Measurements from ENCODE around the gene TBX2. TPM values are rescaled to one million over a fixed set of nuclear protein-coding genes. Genes with fewer than 3 reads are reported as not detected.

The TBX2 gene
- total and polyA plus RNA-seq, 2 of the 13 experiments (the other 11 are each of a cell fraction or from before 2014, with no cell fraction given) = 2.8 to 15.3 TPM

- no peak for TF ChIP-seq ZNF646 (CRISPR knock-in tag; IDR thresholded peaks at IDR 0.05)
These were observed 1.2 kb downstream of the TBX2 start (continued) for GRCh38 chr17:61400717-61401388.

- peaks cover 4 to 6% of the 10 kb centered on the region in 2 experiments; a peak in 2 of 5 replicates for H3K36me3 ChIP-seq (replicated peaks in 1 of 2; ENCODE audit: control insufficient read depth in 1 of 2, insufficient read depth in 2 of 2, low read length in 2 of 2)
- in situ Hi-C loops (cut with HindIII; ENCODE audit: extremely low pct_ligation_motif_present, low pct_unique_long_range_greater_than_20kb) = no loop called here
- no TSS peak for BruUV-seq (replicated peaks)
- CTCF ChIA-PET (ENCODE audit: low intra/inter-chr PET ratio, low total read pairs) = no interaction called here
- H3K9me3 ChIP-seq (ENCODE audit: low read length) = no peaks in the 10 kb centered on the region
- no peak for DNase-seq (ENCODE audit: low spot score)
- 89% methylated on average over 15 of the region's 25 CpGs for WGBS (ENCODE audit: low lambda C conversion rate)
- H3K27ac ChIP-seq (ENCODE audit: extremely low read length, insufficient read depth, low read length) = no peak overlapping the region
- H2AFZ ChIP-seq (ENCODE audit: low read length) = no peak overlapping the region
- peak overlapping the region; percentile 72 to 93 (median 86); a peak in 5 of 6 replicates for H3K4me3 ChIP-seq (replicated peaks in 1 of 3; ENCODE audit: insufficient read depth in 1 of 3, low read depth in 2 of 3, low read length in 3 of 3)
- H3K9ac ChIP-seq (ENCODE audit: insufficient read depth, low read depth, low read length) = peak overlapping the region; percentile 73; the same call in 1 of the 2 replicates
- H3K4me2 ChIP-seq (ENCODE audit: low read depth, low read length) = peak overlapping the region; percentile 84
- FAIRE-seq = no peak
- no peaks in the 10 kb centered on the region for H3K27me3 ChIP-seq (ENCODE audit: control insufficient read depth in 1 of 2, insufficient read depth in 2 of 2, low read length in 2 of 2)
- no peaks in the 10 kb centered on the region for H4K20me1 ChIP-seq (ENCODE audit: insufficient read depth, low read length)
- no peak for ATAC-seq
- intact Hi-C loops (cut with micrococcal nuclease; ENCODE audit: unreplicated experiment) = no loop called here
- H3K79me2 ChIP-seq (ENCODE audit: insufficient read depth, low read length) = peaks cover 19% of the 10 kb centered on the region
- POLR2A ChIA-PET = interaction anchor here (2.1 to 3.5 kb wide), 4 partner anchors 11 to 45 kb away, joined by 6 to 56 read pairs (median 27); no protein-coding TSS in a partner anchor
- H3K4me1 ChIP-seq (ENCODE audit: insufficient read depth, low read length) = peaks cover 29% of the 10 kb centered on the region
- TF ChIP-seq ZBTB33 (CRISPR knock-in tag; IDR thresholded peaks at IDR 0.05) (peak; percentile 95), BORCS8-MEF2B (CRISPR knock-in tag; IDR thresholded peaks at IDR 0.05) (0 out of 2 replicates have a peak, but pooled peaks have one; percentile 22), MTA1 (CRISPR knock-in tag; IDR thresholded peaks at IDR 0.05; ENCODE audit: borderline replicate concordance) (peak; percentile 38; the same call in 1 of the 2 replicates), PCBP1 (IDR thresholded peaks at IDR 0.05; ENCODE audit: borderline replicate concordance, low read depth, low read length) (0 out of 2 replicates have a peak, but pooled peaks have one; percentile 72), GLMP (CRISPR knock-in tag; IDR thresholded peaks at IDR 0.05; ENCODE audit: borderline replicate concordance) (no peak), FLYWCH1 (CRISPR knock-in tag; IDR thresholded peaks at IDR 0.05) (no peak)
These were observed 1.9 kb downstream of the TBX2 start for GRCh38 chr17:61401389-61402072.
